ENCODE measurements around the gene STX4. TPM values are rescaled to one million over a fixed set of nuclear protein-coding genes. Genes with fewer than 3 reads are reported as not detected.

STX4 gene
- total RNA-seq, 4 donors from 2014 or later, result 36.8 to 54.0 (median 41.0) TPM

GRCh38 chr16:31061813-31062440, 28.6 kb downstream of the STX4 start:
- Histone ChIP-seq H3K9me3 (no peaks in the 10 kb centered on the region), H3K27ac (replicated peaks in 1 of 4) (no peak overlapping the region), H3K4me3 (no peak overlapping the region), H3K4me1 (peaks cover 13 to 18% (median 18%) of the 10 kb centered on the region in 4 donors), H3K36me3 (peaks cover 17 to 58% (median 40%) of the 10 kb centered on the region in 4 donors), H3K27me3 (no peaks in the 10 kb centered on the region)
- 95% methylated on average over 35 of the region's 54 CpGs for WGBS
- TF ChIP-seq CTCF (IDR thresholded peaks at IDR 0.05) (no peak), EP300 (IDR thresholded peaks at IDR 0.05) (no peak), POLR2A (IDR thresholded peaks at IDR 0.05; ENCODE audit: low read depth) (no peak), POLR2AphosphoS5 (IDR thresholded peaks at IDR 0.05) (no peak)
- no peak for DNase-seq (ENCODE audit: extremely low spot score)
- intact Hi-C loops (cut with DNase I), result no loop called here

- WGBS, result 96% methylated on average over 9 of the region's 9 CpGs
- Histone ChIP-seq H3K4me1 (peaks cover 13 to 18% (median 18%) of the 10 kb centered on the region in 4 donors), H3K9me3 (no peaks in the 10 kb centered on the region), H3K27me3 (no peaks in the 10 kb centered on the region), H3K27ac (replicated peaks in 1 of 4) (no peak overlapping the region), H3K36me3 (peaks cover 17 to 48% (median 36%) of the 10 kb centered on the region in 4 donors), H3K4me3 (no peak overlapping the region)
- intact Hi-C loops (cut with DNase I), result no loop called here
- DNase-seq (ENCODE audit: extremely low spot score), result no peak
- TF ChIP-seq EP300 (IDR thresholded peaks at IDR 0.05) (no peak), CTCF (IDR thresholded peaks at IDR 0.05) (no peak), POLR2AphosphoS5 (IDR thresholded peaks at IDR 0.05) (no peak), POLR2A (IDR thresholded peaks at IDR 0.05; ENCODE audit: low read depth) (no peak)
Observed at GRCh38 chr16:31063495-31063842, 30.1 kb downstream of the STX4 start.

- TF ChIP-seq CTCF (IDR thresholded peaks at IDR 0.05) (no peak), EP300 (IDR thresholded peaks at IDR 0.05) (no peak), POLR2A (IDR thresholded peaks at IDR 0.05; ENCODE audit: low read depth) (no peak), POLR2AphosphoS5 (IDR thresholded peaks at IDR 0.05) (no peak)
- peaks cover 13 to 18% (median 18%) of the 10 kb centered on the region in 4 donors for H3K4me1 ChIP-seq
- H3K36me3 ChIP-seq, result peaks cover 17 to 44% (median 36%) of the 10 kb centered on the region in 4 donors
- no peaks in the 10 kb centered on the region for H3K9me3 ChIP-seq
- H3K27me3 ChIP-seq, result no peaks in the 10 kb centered on the region
- 94% methylated on average over 41 of the region's 56 CpGs for WGBS
- intact Hi-C loops (cut with DNase I), result no loop called here
- peak overlapping the region in 1 of 4 donors; percentile 0 for H3K4me3 ChIP-seq
- DNase-seq (ENCODE audit: extremely low spot score), result no peak
- H3K27ac ChIP-seq (replicated peaks in 1 of 4), result peak overlapping the region in 3 of 4 donors; percentile 53 to 71 (median 70)
Observed at GRCh38 chr16:31063843-31064611, 30.7 kb downstream of the STX4 start.

GRCh38 chr16:31064882-31065461, 31.6 kb downstream of the STX4 start:
- TF ChIP-seq CTCF (IDR thresholded peaks at IDR 0.05) (no peak), EP300 (IDR thresholded peaks at IDR 0.05) (no peak), POLR2AphosphoS5 (IDR thresholded peaks at IDR 0.05) (peak in 1 of 2 donors; percentile 14)
- Histone ChIP-seq H3K27me3 (no peaks in the 10 kb centered on the region), H3K4me3 (peak overlapping the region in 1 of 4 donors; percentile 0), H3K27ac (replicated peaks in 1 of 4) (peak overlapping the region; percentile 48 to 71 (median 62)), H3K9me3 (no peaks in the 10 kb centered on the region), H3K36me3 (peaks cover 17 to 43% (median 36%) of the 10 kb centered on the region in 4 donors), H3K4me1 (peaks cover 13 to 18% (median 18%) of the 10 kb centered on the region in 4 donors)
- intact Hi-C loops (cut with DNase I), result no loop called here
- no peak for DNase-seq (ENCODE audit: extremely low spot score)
- WGBS, result 80% methylated on average over 4 of the region's 4 CpGs

Data from esophagus muscularis mucosa (tissue), 4 donors.